Breast epithelium (tissue), 4 donors: ENCODE data around the gene RPL19. TPM values are rescaled to one million over a fixed set of nuclear protein-coding genes. Genes with fewer than 3 reads are reported as not detected.
A peak's percentile ranks its signal among the peaks of the same experiment; 100 is the strongest.

Experiments used
- DNase-seq, 2 donors: peaks; one replicate each; pipeline ENCODE4 v3.0.0-alpha.2; 2019; ENCODE audit warnings: low spot score in 2 of 2
- H3K27ac ChIP-seq, 2 donors: fragments of 200-600 bp; sonication (generic) in 1 of 2; one replicate each; pipeline ENCODE4 v1.5.1; 2016 to 2019; ENCODE audit warnings: mild to moderate bottlenecking in 1 of 2
- H3K27me3 ChIP-seq, 2 donors: fragments of 200-600 bp; sonication (generic) in 1 of 2; one replicate each; pipeline versions ENCODE4 v1.5.1 to v1.6.0; 2017 to 2019; ENCODE audit warnings: control low read depth in 1 of 2, mild to moderate bottlenecking in 1 of 2
- H3K36me3 ChIP-seq: fragments of 200-600 bp; one replicate; pipeline ENCODE4 v1.5.1; 2019
- H3K4me1 ChIP-seq, 2 donors: fragments of 200-600 bp; sonication (generic); one replicate each; pipeline ENCODE4 v1.5.1; 2016 to 2019; ENCODE audit warnings: control low read depth in 1 of 2
- H3K4me3 ChIP-seq, 3 donors: fragments of 200-600 bp; sonication (generic); 1 replicate in 2 of 3; 2 replicates in 1 of 3; pipeline ENCODE4 v1.5.1; 2016 to 2019; ENCODE audit warnings: mild to moderate bottlenecking in 3 of 3, moderate library complexity in 2 of 3
- H3K9me3 ChIP-seq, 2 donors: fragments of 200-600 bp; sonication (generic) in 1 of 2; one replicate each; pipeline ENCODE4 v1.5.1; 2016 to 2019; ENCODE audit warnings: control low read depth in 1 of 2
- POLR2A ChIP-seq: fragments of 450-650 bp; IDR thresholded peaks from one replicate; pipeline ENCODE4 v1.6.1; 2016; ENCODE audit warnings: antibody characterized with exemption, mild to moderate bottlenecking, moderate library complexity
- POLR2AphosphoS5 ChIP-seq, 3 donors: sonication (generic); formaldehyde crosslinking; IDR thresholded peaks; one replicate each; pipeline ENCODE4 v1.6.1; 2017; ENCODE audit warnings: antibody characterized with exemption in 3 of 3
- intact Hi-C: fragments of 100-400 bp; cut with DNase I; formaldehyde crosslinking; loops from one replicate; pipeline ENCODE4 v1.15.1; 2023; ENCODE audit warnings: low total_unique reads
- total RNA-seq, 3 donors: library from RNA; depleted of rRNA; stranded (reverse); fragments of >200 nt; gene quantifications; one replicate each; pipeline ENCODE4 v1.1.0, GENCODE V29; 2016
- TF ChIP-seq, protein P1 (sequence below), 3 donors: fragments of 450-650 bp; IDR thresholded peaks; one replicate each; pipeline ENCODE4 v1.5.1; 2016 to 2017; ENCODE audit warnings: antibody characterized with exemption in 3 of 3, mild to moderate bottlenecking in 3 of 3, moderate library complexity in 3 of 3

The RPL19 gene
- total RNA-seq, 3 donors from 2014 or later, result 2,817 to 3,666 (median 3,432) TPM

DNA sequence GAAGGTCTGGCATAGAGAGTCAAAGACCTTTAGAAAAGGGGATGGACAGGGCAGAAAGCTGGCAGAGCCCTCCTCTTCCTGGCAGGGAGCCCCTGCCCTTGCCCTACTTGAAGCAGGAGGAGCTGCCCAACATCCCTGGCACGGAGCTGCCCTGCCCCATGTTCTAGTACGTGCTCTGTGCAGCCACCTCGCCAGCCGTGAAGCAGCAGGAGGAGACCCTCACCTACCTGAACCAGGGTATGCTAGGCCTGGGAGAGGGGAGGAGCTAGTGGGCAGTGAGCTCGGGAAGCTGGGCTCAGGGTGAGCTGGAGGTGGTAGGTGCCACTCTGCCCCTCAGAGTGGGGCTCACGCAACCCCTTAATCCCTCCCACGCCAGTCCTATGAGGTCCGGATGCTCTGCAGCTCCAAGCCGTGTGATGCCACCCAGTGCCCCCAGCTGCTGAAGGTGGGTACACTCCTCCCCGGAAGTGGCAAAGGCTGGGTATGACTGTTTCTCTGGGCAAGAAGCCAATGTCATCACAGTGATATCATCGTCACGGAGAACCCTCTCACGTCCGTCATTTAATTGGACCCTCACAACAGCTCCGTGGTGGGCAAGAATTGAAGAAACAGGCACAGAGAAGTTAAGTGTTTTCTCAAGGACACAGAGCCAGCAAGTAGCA is 38.4 kb downstream of the RPL19 start:
- Histone ChIP-seq H3K36me3 (no peaks in the 10 kb centered on the region), H3K4me3 (peak overlapping the region in 2 of 3 donors; percentile 14 to 46), H3K9me3 (no peaks in the 10 kb centered on the region), H3K27me3 (no peaks in the 10 kb centered on the region), H3K4me1 (peaks cover 0 to 16% of the 10 kb centered on the region in 2 donors), H3K27ac (peak overlapping the region; percentile 67 to 82)
- TF ChIP-seq POLR2A (no peak), POLR2AphosphoS5 (IDR thresholded peaks at IDR 0.05) (peak in 1 of 3 donors; percentile 40)
- TF ChIP-seq, protein P1, sequence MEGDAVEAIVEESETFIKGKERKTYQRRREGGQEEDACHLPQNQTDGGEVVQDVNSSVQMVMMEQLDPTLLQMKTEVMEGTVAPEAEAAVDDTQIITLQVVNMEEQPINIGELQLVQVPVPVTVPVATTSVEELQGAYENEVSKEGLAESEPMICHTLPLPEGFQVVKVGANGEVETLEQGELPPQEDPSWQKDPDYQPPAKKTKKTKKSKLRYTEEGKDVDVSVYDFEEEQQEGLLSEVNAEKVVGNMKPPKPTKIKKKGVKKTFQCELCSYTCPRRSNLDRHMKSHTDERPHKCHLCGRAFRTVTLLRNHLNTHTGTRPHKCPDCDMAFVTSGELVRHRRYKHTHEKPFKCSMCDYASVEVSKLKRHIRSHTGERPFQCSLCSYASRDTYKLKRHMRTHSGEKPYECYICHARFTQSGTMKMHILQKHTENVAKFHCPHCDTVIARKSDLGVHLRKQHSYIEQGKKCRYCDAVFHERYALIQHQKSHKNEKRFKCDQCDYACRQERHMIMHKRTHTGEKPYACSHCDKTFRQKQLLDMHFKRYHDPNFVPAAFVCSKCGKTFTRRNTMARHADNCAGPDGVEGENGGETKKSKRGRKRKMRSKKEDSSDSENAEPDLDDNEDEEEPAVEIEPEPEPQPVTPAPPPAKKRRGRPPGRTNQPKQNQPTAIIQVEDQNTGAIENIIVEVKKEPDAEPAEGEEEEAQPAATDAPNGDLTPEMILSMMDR (IDR thresholded peaks at IDR 0.05), result no peak
- DNase-seq, result peak in 1 of 2 donors; percentile 68
- intact Hi-C loops, result no loop called here

DNA sequence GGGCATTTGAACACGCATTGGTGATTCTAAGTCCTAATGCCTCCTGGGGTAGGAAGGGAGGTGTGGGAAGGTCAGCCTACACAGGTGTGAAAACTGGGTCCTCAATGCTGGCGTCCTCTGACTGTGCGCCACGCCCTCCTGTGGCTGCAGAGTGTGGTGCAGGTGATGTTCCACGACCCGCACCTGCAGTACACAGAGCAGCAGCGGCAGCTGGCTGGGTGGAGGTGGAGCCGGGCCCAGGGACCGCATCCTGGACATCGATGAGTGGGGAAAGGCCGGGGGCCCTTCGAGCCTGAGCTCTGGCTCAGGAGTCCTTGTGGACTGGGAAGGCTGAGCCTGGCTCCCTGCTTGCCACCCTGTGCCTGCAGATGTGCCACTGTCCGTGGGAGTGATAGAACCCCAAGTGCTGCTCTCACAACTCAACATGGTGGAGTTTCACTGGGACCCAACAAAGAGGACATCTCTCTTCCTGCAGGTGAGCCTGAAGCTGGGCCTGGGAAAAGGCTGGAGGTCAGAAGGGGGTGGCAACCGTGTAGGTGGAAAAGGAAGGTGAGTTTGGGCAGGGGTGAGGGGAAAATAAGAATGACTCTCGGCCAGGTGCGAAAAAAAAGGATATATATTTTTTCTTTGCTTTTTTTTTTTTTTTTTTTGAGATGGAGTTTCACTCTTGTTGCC is 39.7 kb downstream of the RPL19 start:
- TF ChIP-seq, protein P1 (IDR thresholded peaks at IDR 0.05), result peak; percentile 30 to 70 (median 40)
- no peak for TF ChIP-seq POLR2AphosphoS5 (IDR thresholded peaks at IDR 0.05)
- intact Hi-C loops, result no loop called here
- Histone ChIP-seq H3K4me3 (no peak overlapping the region), H3K4me1 (peaks cover 0 to 16% of the 10 kb centered on the region in 2 donors), H3K9me3 (no peaks in the 10 kb centered on the region), H3K27ac (no peak overlapping the region), H3K27me3 (no peaks in the 10 kb centered on the region), H3K36me3 (no peaks in the 10 kb centered on the region)
- DNase-seq, result peak; percentile 64 to 66

DNA sequence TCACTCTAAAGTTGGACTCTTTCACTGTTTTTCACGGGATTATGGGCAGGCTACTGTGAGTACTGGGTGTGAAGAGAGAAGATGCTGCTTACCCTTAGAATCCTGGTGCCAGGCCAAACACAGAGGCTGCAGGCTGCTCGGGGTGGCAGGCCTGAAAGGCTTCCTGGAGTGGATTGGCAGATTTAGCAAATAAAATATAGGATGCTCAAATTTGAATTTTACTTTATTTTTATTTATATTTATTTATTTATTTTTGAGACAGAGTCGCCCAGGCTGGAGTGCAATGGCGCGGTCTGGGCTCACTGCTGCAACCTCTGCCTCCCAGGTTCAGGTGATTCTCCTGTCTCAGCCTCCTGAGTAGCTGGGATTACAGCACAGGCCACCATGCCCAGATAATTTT is 40.5 kb downstream of the RPL19 start:
- TF ChIP-seq, protein P1 (IDR thresholded peaks at IDR 0.05), result no peak
- TF ChIP-seq POLR2A, result no peak
- TF ChIP-seq POLR2AphosphoS5 (IDR thresholded peaks at IDR 0.05), result no peak
- no peak for DNase-seq
- Histone ChIP-seq H3K9me3 (no peaks in the 10 kb centered on the region), H3K4me3 (no peak overlapping the region), H3K4me1 (peaks cover 0 to 15% of the 10 kb centered on the region in 2 donors), H3K27me3 (no peaks in the 10 kb centered on the region), H3K36me3 (no peaks in the 10 kb centered on the region), H3K27ac (no peak overlapping the region)
- intact Hi-C loops, result no loop called here

DNA sequence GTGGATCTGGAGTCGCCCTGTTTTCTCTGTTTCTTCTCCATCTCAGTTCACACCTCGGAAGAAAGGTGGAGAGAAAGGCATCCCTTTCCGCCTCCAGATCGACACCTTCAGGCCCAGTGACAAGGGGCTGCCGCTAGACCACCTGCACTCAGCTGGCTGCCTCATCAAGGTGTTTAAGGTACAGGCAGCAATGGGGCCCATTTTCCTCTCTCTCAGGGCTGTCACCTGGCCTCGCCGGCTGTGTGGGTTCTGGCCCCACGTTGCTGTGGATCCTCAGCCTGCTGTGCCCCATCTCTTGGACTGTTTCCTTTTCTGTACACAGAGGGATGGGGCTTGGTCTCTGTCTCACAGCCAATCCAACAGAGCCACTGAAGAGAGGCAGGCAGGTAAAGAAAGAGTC is 43.1 kb downstream of the RPL19 start:
- intact Hi-C loops, result no loop called here

More for the DNA sequence above, 43.1 kb downstream of the RPL19 start:
- Histone ChIP-seq H3K4me1 (peaks cover 0 to 2% of the 10 kb centered on the region in 2 donors), H3K36me3 (no peaks in the 10 kb centered on the region), H3K4me3 (no peak overlapping the region), H3K27ac (no peak overlapping the region), H3K27me3 (no peaks in the 10 kb centered on the region), H3K9me3 (no peaks in the 10 kb centered on the region)
- no peak for DNase-seq
- TF ChIP-seq POLR2AphosphoS5 (IDR thresholded peaks at IDR 0.05) (no peak), POLR2A (no peak)
- TF ChIP-seq, protein P1 (IDR thresholded peaks at IDR 0.05), result no peak
